A549 (cell line): Measurements from ENCODE around the gene DDX1. TPM values are rescaled to one million over a fixed set of nuclear protein-coding genes. Genes with fewer than 3 reads are reported as not detected.

ENCODE experiments used
- ATAC-seq, 2 experiments: fragments of 200-7000 bp in 1 of 2; fragments of >200 bp in 1 of 2; cut with Nextera tagmentation in 1 of 2; cut with Tn5 transposase in 1 of 2; 3 replicates each; pipeline versions ENCODE4 v1.8.0 to v1.9.1; 2018 to 2020; ENCODE audit warnings: mild to moderate bottlenecking in 1 of 2, moderate library complexity in 1 of 2
- CTCF ChIA-PET: fragments of 300-600 bp; sonication (Branson Sonifier 250); formaldehyde crosslinking; extraction: SDS; loops from one replicate; lab custom pipeline; 2021; ENCODE audit warnings: antibody characterized with exemption, inconsistent platforms; lab: Yijun Ruan, JAX
- POLR2A ChIA-PET: fragments of 350-600 bp; formaldehyde crosslinking; extraction: SDS; loops from one replicate; lab custom pipeline; 2021; ENCODE audit warnings: antibody characterized with exemption, inconsistent platforms; lab: Yijun Ruan, JAX
- DNase-seq, 2 experiments: peaks; one replicate each; pipeline versions ENCODE4 v3.0.0 to v3.0.0-alpha.2; 2011 to 2016; ENCODE audit warnings: low read depth in 1 of 2, low spot score in 1 of 2
- FAIRE-seq: peaks from 2 replicates; lab custom pipeline; 2011; peaks lifted over from hg19 to GRCh38; lab: Jason Lieb, UNC
- H3K27ac ChIP-seq, 2 experiments: fragments of >200 bp; sonication (Bioruptor Twin); formaldehyde crosslinking; 3 replicates each; pipeline ENCODE4 v1.5.1; 2016 to 2017
- H3K4me1 ChIP-seq: fragments of >200 bp; sonication (Bioruptor Twin); formaldehyde crosslinking; 3 replicates; pipeline ENCODE4 v1.6.1; 2016
- H3K4me2 ChIP-seq: fragments of >200 bp; sonication (Bioruptor Twin); formaldehyde crosslinking; 3 replicates; pipeline ENCODE4 v1.6.1; 2016
- H3K4me3 ChIP-seq: fragments of >200 bp; sonication (Bioruptor Twin); formaldehyde crosslinking; 3 replicates; pipeline ENCODE4 v1.5.1; 2016
- H3K9me3 ChIP-seq: fragments of >200 bp; sonication (Bioruptor Twin); formaldehyde crosslinking; 3 replicates; pipeline ENCODE4 v1.6.1; 2016
- BHLHE40 ChIP-seq: IDR thresholded peaks from 2 replicates; pipeline ENCODE4 v1.6.1; 2012; ENCODE audit warnings: low read depth, low read length, inconsistent platforms
- CBX2 ChIP-seq: fragments of 200-600 bp; sonication (generic); IDR thresholded peaks from 2 replicates; pipeline ENCODE4 v1.6.1; 2016; ENCODE audit warnings: low read depth, mild to moderate bottlenecking, borderline replicate concordance
- CTCF ChIP-seq: fragments of >200 bp; sonication (Bioruptor Twin); formaldehyde crosslinking; IDR thresholded peaks from 3 replicates; pipeline ENCODE4 v1.5.1; 2016
- E2F6 ChIP-seq: IDR thresholded peaks from 2 replicates; pipeline ENCODE4 v1.6.1; 2012; ENCODE audit warnings: low read depth, borderline replicate concordance
- EHF ChIP-seq: fragments of 250-450 bp; sonication (Bioruptor Pico); IDR thresholded peaks from 2 replicates; pipeline ENCODE4 v1.5.0; 2020; ENCODE audit warnings: mild to moderate bottlenecking
- ELK1 ChIP-seq: fragments of 150-350 bp; IDR thresholded peaks from 2 replicates; pipeline ENCODE4 v1.6.1; 2014; ENCODE audit warnings: low read depth, mild to moderate bottlenecking, low read length
- FOSL2 ChIP-seq, 2 experiments: fragments of 450-650 bp in 1 of 2; fragments of >200 bp in 1 of 2; sonication (Bioruptor Twin) in 1 of 2; formaldehyde crosslinking; IDR thresholded peaks; 2 replicates each; pipeline versions ENCODE4 v1.5.0 to v1.6.1; 2016 to 2020; ENCODE audit warnings: mild to moderate bottlenecking in 1 of 2, moderate library complexity in 1 of 2
- HMGXB4 ChIP-seq: fragments of 250-450 bp; sonication (Bioruptor Pico); IDR thresholded peaks from 2 replicates; pipeline ENCODE4 v1.5.0; 2021; ENCODE audit warnings: mild to moderate bottlenecking, moderate library complexity, borderline replicate concordance
- HOXB5 ChIP-seq: fragments of 250-450 bp; sonication (Bioruptor Pico); IDR thresholded peaks from 2 replicates; pipeline ENCODE4 v1.5.0; 2020; ENCODE audit warnings: mild to moderate bottlenecking, moderate library complexity
- KDM1A ChIP-seq: fragments of 200-600 bp; sonication (generic); IDR thresholded peaks from 2 replicates; pipeline ENCODE4 v1.6.1; 2016; ENCODE audit warnings: low read depth, mild to moderate bottlenecking
- KDM5A ChIP-seq: fragments of 200-600 bp; sonication (generic); IDR thresholded peaks from 2 replicates; pipeline ENCODE4 v1.6.1; 2016; ENCODE audit warnings: antibody characterized with exemption, mild to moderate bottlenecking
- MAZ ChIP-seq: fragments of 150-350 bp; IDR thresholded peaks from 2 replicates; pipeline ENCODE4 v1.6.1; 2014; ENCODE audit warnings: antibody characterized with exemption, low read depth, low read length, borderline replicate concordance
- PBX3 ChIP-seq: IDR thresholded peaks from 2 replicates; pipeline ENCODE4 v1.6.1; 2012
- POLR2A ChIP-seq: IDR thresholded peaks from 2 replicates; pipeline ENCODE4 v1.6.1; 2012; ENCODE audit warnings: mild to moderate bottlenecking, low read length
- RAD21 ChIP-seq, 2 experiments: fragments of >200 bp in 1 of 2; sonication (Bioruptor Twin) in 1 of 2; formaldehyde crosslinking in 1 of 2; IDR thresholded peaks in 1 of 2; conservative IDR thresholded peaks in 1 of 2; 2 replicates in 1 of 2; 3 replicates in 1 of 2; pipeline ENCODE4 v1.6.1; 2012 to 2018; ENCODE audit warnings: inconsistent platforms in 1 of 2
- RCOR1 ChIP-seq: fragments of 150-350 bp; IDR thresholded peaks from 2 replicates; pipeline ENCODE4 v1.6.1; 2014; ENCODE audit warnings: antibody characterized with exemption, low read length, low read depth
- REST ChIP-seq: fragments of 200-600 bp; sonication (generic); IDR thresholded peaks from 2 replicates; pipeline ENCODE4 v1.6.1; 2016; ENCODE audit warnings: antibody characterized with exemption, mild to moderate bottlenecking, moderate library complexity
- ZNF302 ChIP-seq: fragments of 250-450 bp; sonication (Bioruptor Pico); IDR thresholded peaks from 2 replicates; pipeline ENCODE4 v1.9.0; 2021; ENCODE audit warnings: inconsistent platforms, mild to moderate bottlenecking, moderate library complexity
- WGBS: methylation state at CpG from one replicate; pipeline ENCODE4 v1.1.6; 2017; ENCODE audit errors: missing lambda C conversion rate; 5-methylcytosine and 5-hydroxymethylcytosine counted together
- polyA plus RNA-seq, 4 experiments: library from polyadenylated mRNA; depleted of rRNA in 3 of 4; stranded (reverse); fragments of >200 nt; fragmentation: RNase III in 1 of 4; extraction: RNeasy Plus Mini Kit Qiagen cat#74134 plus additional on column Dnase treatment in 1 of 4; gene quantifications; 2 replicates in 3 of 4; 3 replicates in 1 of 4; pipeline ENCODE4 v1.2.3, GENCODE V29; 2011 to 2017

Gene DDX1
- polyA plus RNA-seq, 2 of the 4 experiments (the other 2 are of a cell fraction): 157 to 214 TPM

- Histone ChIP-seq H3K4me1 (peaks cover 22% of the 10 kb centered on the region), H3K9me3 (no peaks in the 10 kb centered on the region), H3K4me2 (no peak overlapping the region), H3K4me3 (no peak overlapping the region), H3K27ac (no peak overlapping the region)
- TF ChIP-seq HMGXB4 (CRISPR knock-in tag) (no peak), POLR2A (no peak), PBX3 (no peak), E2F6 (no peak), ZNF302 (no peak), BHLHE40 (no peak), CBX2 (no peak), MAZ (no peak), EHF (CRISPR knock-in tag) (no peak), RAD21 (conservative IDR thresholded peaks at IDR 0.05 in 1 of 2, IDR thresholded peaks at IDR 0.05 in 1 of 2) (no peak), RCOR1 (no peak)
- DNase-seq: no peak
- 88% methylated on average over 4 of the region's 4 CpGs for WGBS
- CTCF ChIA-PET: interaction anchor here (1.8 kb wide), 1 partner anchor 49 kb away, joined by 4 read pairs; no protein-coding TSS in a partner anchor
- POLR2A ChIA-PET: no interaction called here
- no peak for ATAC-seq
- FAIRE-seq: no peak
Measured at GRCh38 chr2:15595936-15596335, 4.3 kb downstream of the DDX1 start.

- TF ChIP-seq ELK1: no peak
- no peak for TF ChIP-seq KDM1A
- no peak for TF ChIP-seq CTCF
- no peak for TF ChIP-seq FOSL2 (IDR thresholded peaks at IDR 0.05)
- no peak for TF ChIP-seq FOSL2 (CRISPR knock-in tag; IDR thresholded peaks at IDR 0.05)
- no peak for TF ChIP-seq HOXB5
- TF ChIP-seq REST: no peak
- no peak for TF ChIP-seq KDM5A
- FAIRE-seq (no peak), DNase-seq (no peak), ATAC-seq (no peak)
- Histone ChIP-seq H3K4me3 (no peak overlapping the region), H3K9me3 (no peaks in the 10 kb centered on the region), H3K4me2 (no peak overlapping the region), H3K27ac (no peak overlapping the region), H3K4me1 (peaks cover 21% of the 10 kb centered on the region)
- ChIA-PET CTCF (no interaction called here), POLR2A (no interaction called here)
- WGBS: 84% methylated on average over 2 of the region's 2 CpGs
Measured at GRCh38 chr2:15596350-15596749, 4.7 kb downstream of the DDX1 start.
